Suprapubic skin (tissue), 3 donors: ENCODE measurements around the gene SPARCL1.

ENCODE experiments used
- EP300 ChIP-seq: sonication (generic); formaldehyde crosslinking; IDR thresholded peaks from one replicate; pipeline ENCODE4 v1.6.1; 2017; ENCODE audit warnings: antibody characterized with exemption
- TF ChIP-seq, protein P1 (sequence below), 2 donors: fragments of 200-600 bp in 1 of 2; fragments of 450-650 bp in 1 of 2; sonication (generic) in 1 of 2; IDR thresholded peaks; one replicate each; pipeline ENCODE4 v1.5.1; 2016 to 2019; ENCODE audit warnings: antibody characterized with exemption in 2 of 2, mild to moderate bottlenecking in 1 of 2, moderate library complexity in 1 of 2

DNA sequence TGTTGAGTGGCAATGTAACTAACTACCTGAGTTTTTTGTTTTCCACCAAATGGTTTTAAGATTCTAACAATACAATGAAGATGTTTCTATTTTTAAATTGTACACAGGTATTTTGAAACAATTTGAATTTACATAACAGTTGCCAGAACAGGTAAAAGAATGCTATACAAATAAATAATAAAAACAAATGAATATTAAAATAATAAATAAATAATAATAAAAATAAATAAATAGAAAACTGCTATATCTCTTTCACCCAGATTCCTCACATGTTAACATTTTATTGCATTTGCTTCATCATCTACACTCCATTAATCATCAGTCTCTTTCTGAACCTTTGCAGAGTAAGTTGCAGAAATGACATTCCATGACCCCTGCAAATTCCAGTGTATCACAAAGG lies 46.8 kb upstream of the SPARCL1 start:
- TF ChIP-seq, protein P1, sequence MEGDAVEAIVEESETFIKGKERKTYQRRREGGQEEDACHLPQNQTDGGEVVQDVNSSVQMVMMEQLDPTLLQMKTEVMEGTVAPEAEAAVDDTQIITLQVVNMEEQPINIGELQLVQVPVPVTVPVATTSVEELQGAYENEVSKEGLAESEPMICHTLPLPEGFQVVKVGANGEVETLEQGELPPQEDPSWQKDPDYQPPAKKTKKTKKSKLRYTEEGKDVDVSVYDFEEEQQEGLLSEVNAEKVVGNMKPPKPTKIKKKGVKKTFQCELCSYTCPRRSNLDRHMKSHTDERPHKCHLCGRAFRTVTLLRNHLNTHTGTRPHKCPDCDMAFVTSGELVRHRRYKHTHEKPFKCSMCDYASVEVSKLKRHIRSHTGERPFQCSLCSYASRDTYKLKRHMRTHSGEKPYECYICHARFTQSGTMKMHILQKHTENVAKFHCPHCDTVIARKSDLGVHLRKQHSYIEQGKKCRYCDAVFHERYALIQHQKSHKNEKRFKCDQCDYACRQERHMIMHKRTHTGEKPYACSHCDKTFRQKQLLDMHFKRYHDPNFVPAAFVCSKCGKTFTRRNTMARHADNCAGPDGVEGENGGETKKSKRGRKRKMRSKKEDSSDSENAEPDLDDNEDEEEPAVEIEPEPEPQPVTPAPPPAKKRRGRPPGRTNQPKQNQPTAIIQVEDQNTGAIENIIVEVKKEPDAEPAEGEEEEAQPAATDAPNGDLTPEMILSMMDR (IDR thresholded peaks at IDR 0.05): no peak
- no peak for TF ChIP-seq EP300
